ENCODE measurements around the gene SLC25A42.
A peak's percentile ranks its signal among the peaks of the same experiment; 100 is the strongest.
"Not testable (repeated sequence)": the region's sequence is repeated elsewhere in the genome, so short reads cannot be mapped to it uniquely, and the experiment has no call there.

Gene SLC25A42

DNA sequence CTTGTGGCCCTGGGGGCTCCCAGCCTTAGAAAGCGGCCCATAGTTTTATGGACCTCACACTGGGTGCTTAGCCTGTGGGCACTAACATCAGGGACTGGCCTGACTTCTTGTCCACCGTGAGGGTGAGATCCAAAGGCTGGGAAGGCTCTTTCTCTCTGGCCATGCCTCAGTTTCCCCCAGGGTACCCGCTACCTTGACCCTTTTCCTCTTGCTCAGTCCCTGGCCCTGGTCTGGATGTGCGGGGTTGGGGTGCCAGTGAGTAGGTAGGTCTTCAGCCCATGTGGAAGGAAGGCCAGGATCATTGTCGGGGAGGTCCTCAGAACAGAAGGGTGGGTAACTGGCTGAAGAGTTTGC lies 76.1 kb downstream of the SLC25A42 start:
- no peak for DNase-seq

- DNase-seq = no peak
Measured at GRCh38 chr19:19140476-19140875, 76.7 kb downstream of the SLC25A42 start.

DNA sequence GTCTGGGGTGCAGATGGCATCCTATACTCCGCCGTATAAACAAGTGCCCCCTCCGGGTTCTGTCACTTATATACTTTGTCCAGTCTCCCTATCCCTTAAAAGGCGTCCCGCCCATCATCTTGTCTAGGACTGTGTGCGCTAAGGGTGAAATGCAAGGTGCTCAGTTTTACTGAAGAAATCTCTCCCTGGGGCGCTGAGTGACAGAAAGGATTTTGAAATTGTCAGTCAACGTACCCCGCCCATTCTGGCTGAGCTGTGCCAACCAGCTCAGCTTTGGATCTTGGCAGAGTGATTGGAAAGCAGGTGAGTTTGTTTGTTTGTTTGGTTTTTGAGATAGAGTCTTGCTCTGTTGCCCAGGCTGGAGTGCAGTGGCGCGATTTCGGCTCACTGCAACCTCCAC lies 78.6 kb downstream of the SLC25A42 start:
- DNase-seq = no peak

DNA sequence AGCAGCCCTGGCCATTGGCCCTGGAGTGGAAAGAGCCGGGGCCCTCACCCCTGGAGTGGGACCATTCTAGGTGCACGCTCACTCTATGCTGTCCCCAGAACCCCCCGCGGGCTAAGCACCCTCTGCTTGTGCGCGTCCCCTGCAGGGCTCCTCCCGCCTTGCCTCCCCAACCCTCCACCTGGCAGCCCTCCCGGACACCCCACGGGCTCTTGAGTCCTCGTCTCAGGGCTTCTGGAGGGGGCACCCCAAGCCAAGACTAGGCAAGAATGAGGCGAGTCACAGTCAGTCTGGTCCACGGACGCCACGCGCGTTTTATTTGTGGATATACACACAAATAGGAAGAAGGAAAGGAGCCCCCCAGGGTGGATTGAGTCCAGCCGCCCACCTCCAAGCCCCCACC lies 81.5 kb downstream of the SLC25A42 start:
- no peak for DNase-seq

GRCh38 chr19:19145684-19146608 lies 82.2 kb downstream of the SLC25A42 start:
- DNase-seq = peak; percentile 85

DNA sequence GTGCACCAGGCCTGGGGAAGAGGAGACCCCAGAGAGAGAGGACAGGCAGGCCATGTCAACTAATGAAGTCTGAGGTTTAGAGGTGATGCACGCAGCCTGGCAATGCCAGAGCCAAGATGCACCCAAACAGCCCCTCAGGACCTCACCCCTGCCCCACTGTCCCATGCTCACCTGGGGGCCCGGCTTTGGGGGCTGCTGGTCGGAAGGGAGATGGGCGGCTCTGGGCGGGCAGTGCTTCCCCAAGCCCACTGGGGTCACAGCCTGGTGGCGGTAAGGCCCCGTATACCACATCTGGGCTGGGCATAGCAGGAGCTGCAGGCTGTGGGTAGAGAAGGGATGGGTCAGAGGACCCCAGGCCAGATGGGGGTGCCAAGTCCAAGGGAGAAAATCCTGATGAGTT lies 83.1 kb downstream of the SLC25A42 start:
- DNase-seq = no peak

GRCh38 chr19:19147344-19147743 lies 83.5 kb downstream of the SLC25A42 start:
- no peak for DNase-seq

GRCh38 chr19:19148504-19148903 lies 84.7 kb downstream of the SLC25A42 start:
- DNase-seq = not testable (repeated sequence)

DNA sequence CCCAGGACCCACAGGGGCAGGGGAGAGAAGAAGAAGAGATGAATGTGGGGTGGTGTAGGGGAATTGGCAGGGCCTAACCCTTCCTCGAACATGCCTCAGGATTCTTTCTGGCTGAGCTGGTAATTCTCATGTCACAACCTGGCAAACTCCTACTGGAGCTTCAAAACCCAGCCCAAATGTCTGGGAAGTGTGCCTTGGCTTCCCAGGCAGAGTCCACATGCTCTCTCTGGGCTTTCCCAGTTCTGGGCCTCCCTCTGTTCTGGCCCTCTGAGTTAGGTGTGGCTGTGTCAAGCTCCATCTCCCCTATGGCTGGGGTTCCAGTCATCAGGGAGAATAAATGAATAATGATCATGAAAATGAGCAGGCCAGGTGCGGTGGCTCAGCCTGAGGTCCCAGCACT lies 85.6 kb downstream of the SLC25A42 start:
- DNase-seq = no peak

GRCh38 chr19:19151418-19151817 lies 87.6 kb downstream of the SLC25A42 start:
- no peak for DNase-seq

- DNase-seq = no peak
Measured at GRCh38 chr19:19152668-19153384, 89.0 kb downstream of the SLC25A42 start.

- no peak for DNase-seq
Measured at GRCh38 chr19:19154768-19155494, 91.1 kb downstream of the SLC25A42 start.

DNA sequence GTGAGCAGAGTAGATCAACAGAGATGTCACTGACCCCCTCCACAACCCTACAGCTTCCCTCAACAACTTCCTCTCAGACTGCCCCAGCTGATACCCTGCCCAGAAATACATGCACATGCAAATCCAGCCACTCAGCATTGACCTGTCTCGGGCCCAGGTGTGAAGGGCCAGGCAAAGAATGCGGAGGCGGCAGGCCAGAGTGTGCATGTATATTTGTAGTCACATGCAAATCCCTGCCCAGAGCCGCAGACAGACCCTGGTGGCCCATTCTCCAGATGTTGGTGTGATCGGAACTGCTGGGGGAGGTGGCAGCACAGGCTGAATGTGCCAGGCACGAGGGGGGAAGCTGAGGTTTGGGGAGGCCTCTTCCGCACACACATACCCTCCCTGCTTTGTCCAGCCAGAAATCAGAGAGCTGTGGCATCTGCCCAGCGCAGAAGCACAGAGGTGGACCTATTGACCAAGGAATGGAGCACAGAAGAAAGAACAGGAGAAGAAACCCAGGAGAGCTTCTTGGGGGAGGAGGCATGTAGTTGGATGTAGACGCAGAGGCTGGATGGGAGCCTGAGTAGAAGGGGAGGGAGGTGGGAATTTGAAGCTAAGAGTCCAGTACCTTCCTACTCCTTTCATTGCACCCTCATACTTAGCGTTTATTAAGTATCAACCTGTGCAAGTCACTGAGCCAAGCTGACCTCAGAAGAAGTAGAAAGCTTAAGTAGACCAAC lies 91.9 kb downstream of the SLC25A42 start:
- DNase-seq = no peak

GRCh38 chr19:19157808-19158207 lies 94.0 kb downstream of the SLC25A42 start:
- no peak for DNase-seq

DNA sequence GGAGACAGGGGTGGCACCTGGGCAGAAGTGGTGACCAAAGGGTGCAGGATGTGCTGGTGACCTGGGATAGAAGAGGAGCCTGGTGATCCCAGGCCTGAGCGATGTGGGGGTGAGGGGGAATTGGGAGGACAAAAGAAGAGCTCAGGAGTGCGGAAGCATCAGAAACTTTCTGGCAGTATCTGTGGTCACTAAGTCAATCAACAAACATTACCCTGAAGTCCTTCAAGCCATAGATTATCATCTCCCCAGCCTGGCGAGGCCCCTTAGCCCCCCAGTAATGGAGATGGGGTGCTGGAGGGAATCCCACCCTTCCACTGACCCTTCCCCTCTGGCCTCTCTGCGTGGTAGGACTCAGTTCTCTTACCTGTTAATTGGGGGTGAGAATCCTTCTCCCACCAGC lies 95.7 kb downstream of the SLC25A42 start:
- no peak for DNase-seq

DNA sequence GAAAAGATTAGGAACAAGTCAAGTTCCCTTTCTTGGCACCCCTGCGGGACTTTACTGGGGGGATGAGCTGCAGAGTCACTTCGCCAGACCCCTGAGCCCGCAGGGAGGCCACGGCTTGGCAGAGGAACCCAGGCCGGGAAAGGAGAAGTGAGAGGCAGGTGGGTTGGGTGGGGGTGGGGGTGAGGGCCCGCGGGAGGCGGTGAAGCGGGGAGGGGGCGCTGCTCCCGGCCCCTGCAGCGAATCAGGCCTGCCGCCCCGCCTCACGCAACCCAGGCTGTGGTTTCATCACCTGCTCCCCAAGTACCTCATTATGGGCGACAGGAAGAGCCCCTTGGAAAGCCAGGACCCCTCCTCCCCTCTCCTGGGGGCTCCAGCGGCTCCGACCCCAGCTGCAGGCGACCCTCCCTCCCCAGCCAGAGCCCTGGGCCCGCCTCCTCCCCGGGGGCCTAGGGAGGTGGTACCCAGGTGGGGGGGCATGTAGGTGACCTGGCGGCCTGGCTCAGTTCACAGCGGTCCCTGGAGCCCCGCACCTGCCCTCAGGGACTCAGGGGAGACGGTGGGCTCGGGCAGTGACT lies 96.8 kb downstream of the SLC25A42 start:
- DNase-seq = no peak

DNA sequence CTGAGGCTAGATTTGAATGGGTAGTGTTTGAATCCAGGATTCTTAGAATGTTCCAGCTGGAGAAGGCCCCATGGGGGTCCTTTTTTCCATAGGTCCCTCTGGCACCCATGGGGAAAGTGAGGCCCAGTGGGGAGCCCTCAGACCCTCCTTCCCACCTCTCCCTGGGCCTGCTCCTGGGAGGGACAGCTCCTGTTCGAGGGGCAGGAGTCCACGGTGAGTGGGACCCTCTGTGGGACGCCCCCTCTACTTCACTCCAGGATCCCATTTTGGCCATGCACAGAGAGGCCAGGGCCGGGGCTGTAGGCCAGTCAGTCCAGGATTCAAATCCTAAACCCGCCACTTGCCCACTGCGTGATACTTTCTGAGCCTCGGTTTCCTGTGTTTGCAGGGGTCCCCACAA lies 98.7 kb downstream of the SLC25A42 start:
- DNase-seq = no peak
